Liver (tissue), 9 donors: ENCODE data around the gene DIS3L2. TPM values are rescaled to one million over a fixed set of nuclear protein-coding genes. Genes with fewer than 3 reads are reported as not detected.

Source experiments
- DNase-seq: peaks from one replicate; pipeline ENCODE4 v3.0.0-alpha.2; 2017; ENCODE audit warnings: low spot score
- H3K27ac ChIP-seq, 2 donors: one replicate each; pipeline ENCODE4 v1.7.0; 2013; ENCODE audit warnings: inconsistent platforms in 2 of 2, low read length in 2 of 2, control low read depth in 1 of 2, low read depth in 1 of 2, mild to moderate bottlenecking in 1 of 2
- H3K27me3 ChIP-seq, 4 donors: one replicate each; pipeline versions ENCODE4 v1.6.1 to v1.7.0; 2013; ENCODE audit warnings: low read length in 3 of 4, inconsistent platforms in 1 of 4, mild to moderate bottlenecking in 1 of 4, moderate library complexity in 1 of 4; ENCODE audit not compliant: control insufficient read depth in 4 of 4, insufficient read depth in 4 of 4
- H3K36me3 ChIP-seq, 4 donors: one replicate each; pipeline versions ENCODE4 v1.6.1 to v1.7.0; 2013; ENCODE audit warnings: low read length in 3 of 4, mild to moderate bottlenecking in 3 of 4, low read depth in 1 of 4, moderate library complexity in 1 of 4; ENCODE audit not compliant: control insufficient read depth in 4 of 4, insufficient read depth in 3 of 4
- H3K4me1 ChIP-seq, 4 donors: one replicate each; pipeline versions ENCODE4 v1.6.1 to v1.7.0; 2013; ENCODE audit warnings: low read length in 3 of 4, mild to moderate bottlenecking in 3 of 4, moderate library complexity in 1 of 4; ENCODE audit not compliant: control insufficient read depth in 4 of 4, insufficient read depth in 4 of 4
- H3K4me3 ChIP-seq, 3 donors: one replicate each; pipeline versions ENCODE4 v1.6.1 to v1.7.0; 2013; ENCODE audit warnings: low read length in 3 of 3, control low read depth in 1 of 3, low read depth in 1 of 3, mild to moderate bottlenecking in 1 of 3
- H3K9ac ChIP-seq, 2 donors: one replicate each; pipeline ENCODE4 v1.7.0; 2013; ENCODE audit warnings: low read length in 2 of 2, mild to moderate bottlenecking in 2 of 2, moderate library complexity in 2 of 2, control low read depth in 1 of 2, low read depth in 1 of 2
- H3K9me3 ChIP-seq, 4 donors: one replicate each; pipeline versions ENCODE4 v1.6.1 to v1.7.0; 2013; ENCODE audit warnings: low read length in 3 of 4; ENCODE audit not compliant: control insufficient read depth in 4 of 4
- FOXA1 ChIP-seq: IDR thresholded peaks from 2 replicates; pipeline ENCODE4 v1.6.1; 2016; ENCODE audit warnings: antibody characterized with exemption
- FOXA2 ChIP-seq: IDR thresholded peaks from 2 replicates; pipeline ENCODE4 v1.6.1; 2016; ENCODE audit warnings: antibody characterized with exemption
- GABPA ChIP-seq, 2 donors: IDR thresholded peaks in 1 of 2; conservative IDR thresholded peaks in 1 of 2; 2 replicates each; pipeline ENCODE4 v1.6.1; 2016; ENCODE audit warnings: antibody characterized with exemption in 2 of 2, mild to moderate bottlenecking in 1 of 2, moderate library complexity in 1 of 2
- HNF4A ChIP-seq, 2 donors: conservative IDR thresholded peaks; 2 replicates each; pipeline ENCODE4 v1.6.1; 2016; ENCODE audit warnings: antibody characterized with exemption in 2 of 2, mild to moderate bottlenecking in 2 of 2
- JUND ChIP-seq, 2 donors: IDR thresholded peaks; 2 replicates each; pipeline ENCODE4 v1.6.1; 2016; ENCODE audit warnings: antibody characterized with exemption in 2 of 2
- RAD21 ChIP-seq, 2 donors: IDR thresholded peaks; 2 replicates each; pipeline ENCODE4 v1.6.1; 2016; ENCODE audit warnings: antibody characterized with exemption in 2 of 2, mild to moderate bottlenecking in 2 of 2
- RXRA ChIP-seq, 2 donors: IDR thresholded peaks; 2 replicates each; pipeline ENCODE4 v1.6.1; 2017 to 2018; ENCODE audit warnings: antibody characterized with exemption in 2 of 2, mild to moderate bottlenecking in 1 of 2
- SP1 ChIP-seq: IDR thresholded peaks from 2 replicates; pipeline ENCODE4 v1.6.1; 2018; ENCODE audit warnings: antibody characterized with exemption, mild to moderate bottlenecking
- WGBS: extraction: QIAGEN DNeasy Blood & Tissue Kit; methylation state at CpG from one replicate; pipeline ENCODE4 v1.1.7; 2013; 5-methylcytosine and 5-hydroxymethylcytosine counted together
- polyA plus RNA-seq, 2 donors: library from polyadenylated mRNA; stranded (reverse) in 1 of 2; unstranded in 1 of 2; fragments of 200-250 nt in 1 of 2; fragments of >200 nt in 1 of 2; fragmentation: Nextera tagmentation in 1 of 2; extraction: Ambion mirVana in 1 of 2; gene quantifications; one replicate each; pipeline versions ENCODE4 v1.2.1 to v1.2.3, GENCODE V29; 2013 to 2015
- total RNA-seq, 2 donors: library from RNA; depleted of rRNA; stranded (reverse); fragments of >200 nt; gene quantifications; one replicate each; pipeline ENCODE4 v1.2.3, GENCODE V29; 2014
- TF ChIP-seq, protein P1 (sequence below): IDR thresholded peaks from 2 replicates; pipeline ENCODE4 v1.6.1; 2016; ENCODE audit warnings: antibody characterized with exemption, mild to moderate bottlenecking
- TF ChIP-seq, protein P2 (sequence below): IDR thresholded peaks from 2 replicates; pipeline ENCODE4 v1.6.1; 2016; ENCODE audit warnings: antibody characterized with exemption
- TF ChIP-seq, protein P3 (sequence below): fragments of 150-350 bp; IDR thresholded peaks from 2 replicates; pipeline ENCODE4 v1.5.1; 2017; ENCODE audit warnings: improper control_type of control experiment, low read depth, low read length; ENCODE audit not compliant: missing input control
- TF ChIP-seq, protein P4 (sequence below): IDR thresholded peaks from 2 replicates; pipeline ENCODE4 v1.6.1; 2016; ENCODE audit warnings: antibody characterized with exemption
- donor health status: healthy.
- donor health status: healthy.
- donor health status: healthy.
- donor health status: healthy.
- donor health status: healthy.

DIS3L2 gene
- total and polyA plus RNA-seq, 4 donors: 5.7 to 21.5 (median 8.8) TPM

DNA sequence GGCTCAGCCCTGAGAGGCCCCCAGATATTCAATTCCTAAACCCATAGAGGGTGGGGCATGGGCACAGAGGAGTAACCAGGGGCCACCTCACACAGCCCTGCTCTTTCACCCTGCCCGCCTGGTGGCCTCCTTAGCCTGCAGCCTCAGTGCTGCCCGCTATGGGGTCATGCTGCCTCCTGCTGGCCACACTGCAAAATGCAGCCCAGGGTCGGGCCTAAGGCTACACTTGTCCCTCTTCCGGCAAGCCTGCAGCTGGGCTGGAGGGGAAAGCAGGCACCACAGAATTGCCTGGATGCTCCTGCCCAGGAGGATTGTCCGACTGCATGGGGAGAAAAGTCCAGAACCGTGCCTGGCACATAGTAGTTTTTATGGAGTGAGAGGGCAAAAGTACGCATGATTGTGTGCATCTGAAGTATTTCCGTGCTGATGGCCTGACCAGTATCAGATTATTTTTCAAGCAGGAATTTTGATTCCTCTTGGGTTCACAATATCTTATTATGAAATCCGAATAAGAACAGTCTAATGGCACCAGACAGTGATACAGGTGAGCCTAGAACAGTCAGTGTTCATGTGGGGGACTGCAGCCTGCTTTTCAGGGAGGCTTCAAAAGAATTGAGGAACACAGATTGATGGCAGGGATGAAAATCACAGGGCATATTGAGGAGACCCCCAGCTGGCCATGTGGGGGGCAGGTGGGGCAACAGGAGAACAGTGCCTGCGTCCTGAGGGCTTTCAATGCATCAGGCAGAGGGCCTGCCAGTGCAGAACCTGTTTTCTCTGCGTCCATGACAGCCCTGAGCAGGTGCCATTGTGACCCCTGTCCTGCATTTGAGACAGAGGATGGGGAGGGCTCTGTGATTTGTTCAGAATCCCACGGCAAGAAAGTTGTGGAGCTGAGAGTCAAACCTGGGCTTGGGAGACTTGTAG lies 365.9 kb downstream of the DIS3L2 start:
- TF ChIP-seq HNF4A (conservative IDR thresholded peaks at IDR 0.05) (no peak), SP1 (no peak), JUND (IDR thresholded peaks at IDR 0.05) (no peak), FOXA1 (no peak), FOXA2 (no peak), GABPA (IDR thresholded peaks at IDR 0.05 in 1 of 2, conservative IDR thresholded peaks at IDR 0.05 in 1 of 2) (no peak), RAD21 (IDR thresholded peaks at IDR 0.05) (peak; percentile 69 to 78), RXRA (IDR thresholded peaks at IDR 0.05) (no peak)
- TF ChIP-seq, protein P1, sequence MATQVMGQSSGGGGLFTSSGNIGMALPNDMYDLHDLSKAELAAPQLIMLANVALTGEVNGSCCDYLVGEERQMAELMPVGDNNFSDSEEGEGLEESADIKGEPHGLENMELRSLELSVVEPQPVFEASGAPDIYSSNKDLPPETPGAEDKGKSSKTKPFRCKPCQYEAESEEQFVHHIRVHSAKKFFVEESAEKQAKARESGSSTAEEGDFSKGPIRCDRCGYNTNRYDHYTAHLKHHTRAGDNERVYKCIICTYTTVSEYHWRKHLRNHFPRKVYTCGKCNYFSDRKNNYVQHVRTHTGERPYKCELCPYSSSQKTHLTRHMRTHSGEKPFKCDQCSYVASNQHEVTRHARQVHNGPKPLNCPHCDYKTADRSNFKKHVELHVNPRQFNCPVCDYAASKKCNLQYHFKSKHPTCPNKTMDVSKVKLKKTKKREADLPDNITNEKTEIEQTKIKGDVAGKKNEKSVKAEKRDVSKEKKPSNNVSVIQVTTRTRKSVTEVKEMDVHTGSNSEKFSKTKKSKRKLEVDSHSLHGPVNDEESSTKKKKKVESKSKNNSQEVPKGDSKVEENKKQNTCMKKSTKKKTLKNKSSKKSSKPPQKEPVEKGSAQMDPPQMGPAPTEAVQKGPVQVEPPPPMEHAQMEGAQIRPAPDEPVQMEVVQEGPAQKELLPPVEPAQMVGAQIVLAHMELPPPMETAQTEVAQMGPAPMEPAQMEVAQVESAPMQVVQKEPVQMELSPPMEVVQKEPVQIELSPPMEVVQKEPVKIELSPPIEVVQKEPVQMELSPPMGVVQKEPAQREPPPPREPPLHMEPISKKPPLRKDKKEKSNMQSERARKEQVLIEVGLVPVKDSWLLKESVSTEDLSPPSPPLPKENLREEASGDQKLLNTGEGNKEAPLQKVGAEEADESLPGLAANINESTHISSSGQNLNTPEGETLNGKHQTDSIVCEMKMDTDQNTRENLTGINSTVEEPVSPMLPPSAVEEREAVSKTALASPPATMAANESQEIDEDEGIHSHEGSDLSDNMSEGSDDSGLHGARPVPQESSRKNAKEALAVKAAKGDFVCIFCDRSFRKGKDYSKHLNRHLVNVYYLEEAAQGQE: no peak
- TF ChIP-seq, protein P2, sequence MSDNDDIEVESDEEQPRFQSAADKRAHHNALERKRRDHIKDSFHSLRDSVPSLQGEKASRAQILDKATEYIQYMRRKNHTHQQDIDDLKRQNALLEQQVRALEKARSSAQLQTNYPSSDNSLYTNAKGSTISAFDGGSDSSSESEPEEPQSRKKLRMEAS: no peak
- TF ChIP-seq, protein P3, sequence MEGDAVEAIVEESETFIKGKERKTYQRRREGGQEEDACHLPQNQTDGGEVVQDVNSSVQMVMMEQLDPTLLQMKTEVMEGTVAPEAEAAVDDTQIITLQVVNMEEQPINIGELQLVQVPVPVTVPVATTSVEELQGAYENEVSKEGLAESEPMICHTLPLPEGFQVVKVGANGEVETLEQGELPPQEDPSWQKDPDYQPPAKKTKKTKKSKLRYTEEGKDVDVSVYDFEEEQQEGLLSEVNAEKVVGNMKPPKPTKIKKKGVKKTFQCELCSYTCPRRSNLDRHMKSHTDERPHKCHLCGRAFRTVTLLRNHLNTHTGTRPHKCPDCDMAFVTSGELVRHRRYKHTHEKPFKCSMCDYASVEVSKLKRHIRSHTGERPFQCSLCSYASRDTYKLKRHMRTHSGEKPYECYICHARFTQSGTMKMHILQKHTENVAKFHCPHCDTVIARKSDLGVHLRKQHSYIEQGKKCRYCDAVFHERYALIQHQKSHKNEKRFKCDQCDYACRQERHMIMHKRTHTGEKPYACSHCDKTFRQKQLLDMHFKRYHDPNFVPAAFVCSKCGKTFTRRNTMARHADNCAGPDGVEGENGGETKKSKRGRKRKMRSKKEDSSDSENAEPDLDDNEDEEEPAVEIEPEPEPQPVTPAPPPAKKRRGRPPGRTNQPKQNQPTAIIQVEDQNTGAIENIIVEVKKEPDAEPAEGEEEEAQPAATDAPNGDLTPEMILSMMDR: peak; percentile 59
- TF ChIP-seq, protein P4, sequence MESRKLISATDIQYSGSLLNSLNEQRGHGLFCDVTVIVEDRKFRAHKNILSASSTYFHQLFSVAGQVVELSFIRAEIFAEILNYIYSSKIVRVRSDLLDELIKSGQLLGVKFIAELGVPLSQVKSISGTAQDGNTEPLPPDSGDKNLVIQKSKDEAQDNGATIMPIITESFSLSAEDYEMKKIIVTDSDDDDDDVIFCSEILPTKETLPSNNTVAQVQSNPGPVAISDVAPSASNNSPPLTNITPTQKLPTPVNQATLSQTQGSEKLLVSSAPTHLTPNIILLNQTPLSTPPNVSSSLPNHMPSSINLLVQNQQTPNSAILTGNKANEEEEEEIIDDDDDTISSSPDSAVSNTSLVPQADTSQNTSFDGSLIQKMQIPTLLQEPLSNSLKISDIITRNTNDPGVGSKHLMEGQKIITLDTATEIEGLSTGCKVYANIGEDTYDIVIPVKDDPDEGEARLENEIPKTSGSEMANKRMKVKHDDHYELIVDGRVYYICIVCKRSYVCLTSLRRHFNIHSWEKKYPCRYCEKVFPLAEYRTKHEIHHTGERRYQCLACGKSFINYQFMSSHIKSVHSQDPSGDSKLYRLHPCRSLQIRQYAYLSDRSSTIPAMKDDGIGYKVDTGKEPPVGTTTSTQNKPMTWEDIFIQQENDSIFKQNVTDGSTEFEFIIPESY: no peak
- H3K4me1 ChIP-seq: no peaks in the 10 kb centered on the region
- H3K9ac ChIP-seq: no peak overlapping the region
- no peak overlapping the region for H3K27ac ChIP-seq
- 76% methylated on average over 12 of the region's 12 CpGs for WGBS
- peak; percentile 76 for DNase-seq
- no peaks in the 10 kb centered on the region for H3K9me3 ChIP-seq
- no peak overlapping the region for H3K4me3 ChIP-seq
- no peaks in the 10 kb centered on the region for H3K27me3 ChIP-seq
- H3K36me3 ChIP-seq: peaks cover 0 to 4% (median 0%) of the 10 kb centered on the region in 4 donors

DNA sequence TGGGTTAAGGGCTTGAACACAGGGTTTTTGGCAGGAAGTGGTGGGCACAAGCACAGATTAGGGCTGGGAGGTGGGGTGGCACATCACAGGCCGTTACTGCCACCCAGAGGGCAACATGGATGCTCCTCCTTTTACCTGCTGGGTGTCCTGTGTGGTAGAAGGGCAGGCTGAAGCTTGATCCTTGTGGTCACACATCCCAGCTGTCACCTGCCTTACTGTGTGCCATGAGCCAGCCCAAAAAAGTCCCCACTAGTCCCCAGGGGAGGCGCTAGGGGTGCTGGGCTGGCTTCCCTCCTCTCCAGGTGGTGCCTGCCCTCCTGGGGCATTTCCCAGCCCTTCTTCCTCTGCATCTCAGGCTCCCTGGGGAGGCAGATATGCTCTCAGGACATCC lies 366.5 kb downstream of the DIS3L2 start:
- no peak overlapping the region for H3K27ac ChIP-seq
- no peaks in the 10 kb centered on the region for H3K4me1 ChIP-seq
- WGBS: 88% methylated on average over 2 of the region's 2 CpGs
- no peak overlapping the region for H3K4me3 ChIP-seq
- no peak for DNase-seq
- H3K36me3 ChIP-seq: peaks cover 0 to 4% (median 0%) of the 10 kb centered on the region in 4 donors
- no peak overlapping the region for H3K9ac ChIP-seq
- no peaks in the 10 kb centered on the region for H3K9me3 ChIP-seq
- no peaks in the 10 kb centered on the region for H3K27me3 ChIP-seq
- TF ChIP-seq JUND (IDR thresholded peaks at IDR 0.05): no peak
- TF ChIP-seq, protein P2: no peak
- TF ChIP-seq, protein P4: no peak
- TF ChIP-seq GABPA (IDR thresholded peaks at IDR 0.05 in 1 of 2, conservative IDR thresholded peaks at IDR 0.05 in 1 of 2): no peak
